ENCODE measurements around the gene MCC. TPM values are rescaled to one million over a fixed set of nuclear protein-coding genes. Genes with fewer than 3 reads are reported as not detected.
A peak's percentile ranks its signal among the peaks of the same experiment; 100 is the strongest.

Gene MCC
- total RNA-seq, 1 donor from 2014 or later: 26.9 TPM

DNA sequence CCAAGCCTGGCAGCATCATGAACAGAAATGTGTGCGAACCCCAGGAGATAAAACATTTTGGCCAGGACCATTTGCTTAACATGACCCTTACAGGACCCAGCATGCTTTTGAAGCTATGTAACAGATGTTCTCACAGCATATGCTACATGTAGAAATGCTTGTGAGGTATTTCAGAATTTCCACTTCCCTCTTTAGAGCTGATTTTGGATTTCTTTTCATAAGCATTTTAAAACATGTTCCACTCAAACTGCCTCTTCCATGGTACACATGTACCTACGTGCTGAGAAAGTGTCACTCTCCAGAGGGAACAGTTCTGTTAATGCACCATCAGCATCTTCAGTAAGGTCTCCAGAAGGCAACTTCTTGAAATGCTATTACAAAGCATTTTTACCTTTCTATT, 37.8 kb downstream of the MCC start:
- Mint-ChIP-seq H3K27ac (ENCODE audit: unreplicated experiment) (no peak overlapping the region), H3K9me3 (ENCODE audit: unreplicated experiment) (peaks cover 3% of the 10 kb centered on the region), H3K27me3 (ENCODE audit: low read depth, unreplicated experiment) (no peaks in the 10 kb centered on the region), H3K4me3 (ENCODE audit: unreplicated experiment) (no peak overlapping the region), H3K4me1 (ENCODE audit: low read depth, unreplicated experiment) (peaks cover 2% of the 10 kb centered on the region), H3K36me3 (ENCODE audit: low read depth, unreplicated experiment) (peaks cover 11% of the 10 kb centered on the region)
- no peaks in the 10 kb centered on the region for H3K79me2 ChIP-seq (ENCODE audit: insufficient read depth, low read length)
- H3K36me3 ChIP-seq (ENCODE audit: insufficient read depth, low read length): no peaks in the 10 kb centered on the region
- no peaks in the 10 kb centered on the region for H3K27me3 ChIP-seq (ENCODE audit: insufficient read depth, low read length)
- DNase-seq (ENCODE audit: low read depth): peak; percentile 7
- no peak overlapping the region for H3K4me3 ChIP-seq (ENCODE audit: insufficient read depth, low read depth, low read length)
- FAIRE-seq: no peak
- no peaks in the 10 kb centered on the region for H3K9me3 ChIP-seq (ENCODE audit: insufficient read depth, low read depth, low read length)
- TF ChIP-seq EZH2 (IDR thresholded peaks at IDR 0.05; ENCODE audit: insufficient read depth, low read length): no peak
- TF ChIP-seq, protein P1, sequence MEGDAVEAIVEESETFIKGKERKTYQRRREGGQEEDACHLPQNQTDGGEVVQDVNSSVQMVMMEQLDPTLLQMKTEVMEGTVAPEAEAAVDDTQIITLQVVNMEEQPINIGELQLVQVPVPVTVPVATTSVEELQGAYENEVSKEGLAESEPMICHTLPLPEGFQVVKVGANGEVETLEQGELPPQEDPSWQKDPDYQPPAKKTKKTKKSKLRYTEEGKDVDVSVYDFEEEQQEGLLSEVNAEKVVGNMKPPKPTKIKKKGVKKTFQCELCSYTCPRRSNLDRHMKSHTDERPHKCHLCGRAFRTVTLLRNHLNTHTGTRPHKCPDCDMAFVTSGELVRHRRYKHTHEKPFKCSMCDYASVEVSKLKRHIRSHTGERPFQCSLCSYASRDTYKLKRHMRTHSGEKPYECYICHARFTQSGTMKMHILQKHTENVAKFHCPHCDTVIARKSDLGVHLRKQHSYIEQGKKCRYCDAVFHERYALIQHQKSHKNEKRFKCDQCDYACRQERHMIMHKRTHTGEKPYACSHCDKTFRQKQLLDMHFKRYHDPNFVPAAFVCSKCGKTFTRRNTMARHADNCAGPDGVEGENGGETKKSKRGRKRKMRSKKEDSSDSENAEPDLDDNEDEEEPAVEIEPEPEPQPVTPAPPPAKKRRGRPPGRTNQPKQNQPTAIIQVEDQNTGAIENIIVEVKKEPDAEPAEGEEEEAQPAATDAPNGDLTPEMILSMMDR (IDR thresholded peaks at IDR 0.05; ENCODE audit: insufficient read depth, low read depth, low read length): no peak
- H3K4me2 ChIP-seq (ENCODE audit: low read length): no peak overlapping the region
- no peaks in the 10 kb centered on the region for H4K20me1 ChIP-seq (ENCODE audit: insufficient read depth, low read length)
- no peaks in the 10 kb centered on the region for H3K4me1 ChIP-seq (ENCODE audit: insufficient read depth, low read length)
- no peak overlapping the region for H2AFZ ChIP-seq (ENCODE audit: low read depth, low read length)
- H3K9ac ChIP-seq (ENCODE audit: low read length): no peak overlapping the region
- H3K27ac ChIP-seq (ENCODE audit: low read depth, low read length): no peak overlapping the region

- FAIRE-seq: no peak
- DNase-seq (ENCODE audit: low read depth): no peak
- no peak overlapping the region for H3K27ac Mint-ChIP-seq (ENCODE audit: unreplicated experiment)
- H3K27me3 Mint-ChIP-seq (ENCODE audit: low read depth, unreplicated experiment): no peaks in the 10 kb centered on the region
- no peak overlapping the region for H3K4me3 ChIP-seq (ENCODE audit: insufficient read depth, low read depth, low read length)
- TF ChIP-seq, protein P1 (IDR thresholded peaks at IDR 0.05; ENCODE audit: insufficient read depth, low read depth, low read length): no peak
- TF ChIP-seq EZH2 (IDR thresholded peaks at IDR 0.05; ENCODE audit: insufficient read depth, low read length): no peak
- no peak overlapping the region for H3K4me2 ChIP-seq (ENCODE audit: low read length)
- no peak overlapping the region for H2AFZ ChIP-seq (ENCODE audit: low read depth, low read length)
- H3K9ac ChIP-seq (ENCODE audit: low read length): no peak overlapping the region
- H3K36me3 Mint-ChIP-seq (ENCODE audit: low read depth, unreplicated experiment): peaks cover 21% of the 10 kb centered on the region
- H3K4me1 ChIP-seq (ENCODE audit: insufficient read depth, low read length): no peaks in the 10 kb centered on the region
- H3K27me3 ChIP-seq (ENCODE audit: insufficient read depth, low read length): no peaks in the 10 kb centered on the region
- H3K79me2 ChIP-seq (ENCODE audit: insufficient read depth, low read length): no peaks in the 10 kb centered on the region
- no peaks in the 10 kb centered on the region for H3K9me3 ChIP-seq (ENCODE audit: insufficient read depth, low read depth, low read length)
- H3K4me1 Mint-ChIP-seq (ENCODE audit: low read depth, unreplicated experiment): peaks cover 2% of the 10 kb centered on the region
- peaks cover 8% of the 10 kb centered on the region for H3K9me3 Mint-ChIP-seq (ENCODE audit: unreplicated experiment)
- no peaks in the 10 kb centered on the region for H4K20me1 ChIP-seq (ENCODE audit: insufficient read depth, low read length)
- H3K4me3 Mint-ChIP-seq (ENCODE audit: unreplicated experiment): no peak overlapping the region
- H3K27ac ChIP-seq (ENCODE audit: low read depth, low read length): no peak overlapping the region
- no peaks in the 10 kb centered on the region for H3K36me3 ChIP-seq (ENCODE audit: insufficient read depth, low read length)
Observed at GRCh38 chr5:113448252-113448651, 40.0 kb downstream of the MCC start.

- no peaks in the 10 kb centered on the region for H3K79me2 ChIP-seq (ENCODE audit: insufficient read depth, low read length)
- H3K4me1 Mint-ChIP-seq (ENCODE audit: low read depth, unreplicated experiment): peaks cover 2% of the 10 kb centered on the region
- H4K20me1 ChIP-seq (ENCODE audit: insufficient read depth, low read length): no peaks in the 10 kb centered on the region
- H3K27ac ChIP-seq (ENCODE audit: low read depth, low read length): no peak overlapping the region
- H3K9ac ChIP-seq (ENCODE audit: low read length): no peak overlapping the region
- H3K9me3 Mint-ChIP-seq (ENCODE audit: unreplicated experiment): peaks cover 14% of the 10 kb centered on the region
- no peaks in the 10 kb centered on the region for H3K36me3 ChIP-seq (ENCODE audit: insufficient read depth, low read length)
- DNase-seq (ENCODE audit: low read depth) (no peak), FAIRE-seq (no peak)
- H3K4me3 Mint-ChIP-seq (ENCODE audit: unreplicated experiment): no peak overlapping the region
- no peaks in the 10 kb centered on the region for H3K27me3 ChIP-seq (ENCODE audit: insufficient read depth, low read length)
- no peaks in the 10 kb centered on the region for H3K4me1 ChIP-seq (ENCODE audit: insufficient read depth, low read length)
- no peak overlapping the region for H3K27ac Mint-ChIP-seq (ENCODE audit: unreplicated experiment)
- H3K4me2 ChIP-seq (ENCODE audit: low read length): no peak overlapping the region
- TF ChIP-seq EZH2 (IDR thresholded peaks at IDR 0.05; ENCODE audit: insufficient read depth, low read length): no peak
- TF ChIP-seq, protein P1 (IDR thresholded peaks at IDR 0.05; ENCODE audit: insufficient read depth, low read depth, low read length): peak; percentile 22
- no peak overlapping the region for H3K4me3 ChIP-seq (ENCODE audit: insufficient read depth, low read depth, low read length)
- peaks cover 27% of the 10 kb centered on the region for H3K36me3 Mint-ChIP-seq (ENCODE audit: low read depth, unreplicated experiment)
- H2AFZ ChIP-seq (ENCODE audit: low read depth, low read length): no peak overlapping the region
- H3K9me3 ChIP-seq (ENCODE audit: insufficient read depth, low read depth, low read length): no peaks in the 10 kb centered on the region
- H3K27me3 Mint-ChIP-seq (ENCODE audit: low read depth, unreplicated experiment): no peaks in the 10 kb centered on the region
Observed at GRCh38 chr5:113447498-113448050, 40.7 kb downstream of the MCC start.
